H9 (cell line): ENCODE data around the gene GRID1. TPM values are rescaled to one million over a fixed set of nuclear protein-coding genes. Genes with fewer than 3 reads are reported as not detected.

Source experiments
- DNase-seq: peaks from one replicate; pipeline ENCODE4 v3.0.0-alpha.2; 2017
- H2AFZ ChIP-seq: one replicate; pipeline ENCODE4 v1.6.1; 2013; ENCODE audit warnings: mild to moderate bottlenecking, low read length, control low read depth, moderate library complexity
- H2AK5ac ChIP-seq: 2 replicates; pipeline ENCODE4 v1.6.1; 2013; ENCODE audit warnings: low read length, control low read depth, mixed read lengths; ENCODE audit not compliant: insufficient read length
- H2BK120ac ChIP-seq: one replicate; pipeline ENCODE4 v1.6.1; 2013; ENCODE audit warnings: low read depth, mild to moderate bottlenecking, low read length, control low read depth, inconsistent platforms; ENCODE audit not compliant: poor library complexity, severe bottlenecking
- H2BK12ac ChIP-seq: 2 replicates; pipeline ENCODE4 v1.6.1; 2013; ENCODE audit warnings: low read length, control low read depth, mixed read lengths, low read depth; ENCODE audit not compliant: insufficient read length
- H2BK15ac ChIP-seq: 2 replicates; pipeline ENCODE4 v1.6.1; 2013; ENCODE audit warnings: low read depth, low read length, control low read depth
- H2BK20ac ChIP-seq: one replicate; pipeline ENCODE4 v1.6.1; 2013; ENCODE audit warnings: low read depth, mild to moderate bottlenecking, low read length, control low read depth, inconsistent platforms; ENCODE audit not compliant: poor library complexity, severe bottlenecking
- H2BK5ac ChIP-seq: 2 replicates; pipeline ENCODE4 v1.6.1; 2013; ENCODE audit warnings: low read length, control low read depth, mixed read lengths; ENCODE audit not compliant: insufficient read length
- H3K14ac ChIP-seq: 2 replicates; pipeline ENCODE4 v1.6.1; 2013; ENCODE audit warnings: low read length, control low read depth; ENCODE audit not compliant: insufficient read depth
- H3K18ac ChIP-seq: 2 replicates; pipeline ENCODE4 v1.6.1; 2013; ENCODE audit warnings: low read depth, mild to moderate bottlenecking, mixed read lengths, low read length, control low read depth; ENCODE audit not compliant: insufficient read length
- H3K23ac ChIP-seq: 2 replicates; pipeline ENCODE4 v1.6.1; 2013; ENCODE audit warnings: low read length, control low read depth, mixed read lengths, low read depth; ENCODE audit not compliant: insufficient read length
- H3K23me2 ChIP-seq: 2 replicates; pipeline ENCODE4 v1.6.1; 2013; ENCODE audit warnings: low read depth, mild to moderate bottlenecking, mixed read lengths, low read length, control low read depth; ENCODE audit not compliant: insufficient read length, poor library complexity, severe bottlenecking
- H3K27ac ChIP-seq: 2 replicates; pipeline ENCODE4 v1.5.1; 2013; ENCODE audit warnings: low read length, control low read depth, mixed read lengths, low read depth; ENCODE audit not compliant: insufficient read length
- H3K27me3 ChIP-seq: 2 replicates; pipeline ENCODE4 v1.6.1; 2013; ENCODE audit warnings: low read length, control low read depth, inconsistent platforms; ENCODE audit not compliant: insufficient read depth
- H3K4ac ChIP-seq: 2 replicates; pipeline ENCODE4 v1.6.1; 2013; ENCODE audit warnings: low read depth, mild to moderate bottlenecking, control low read depth, inconsistent platforms, low read length, moderate library complexity
- H3K4me1 ChIP-seq: 2 replicates; pipeline ENCODE4 v1.6.1; 2013; ENCODE audit warnings: low read length, control low read depth, inconsistent platforms; ENCODE audit not compliant: insufficient read depth
- H3K4me2 ChIP-seq: 2 replicates; pipeline ENCODE4 v1.6.1; 2013; ENCODE audit warnings: low read length, control low read depth, mixed read lengths; ENCODE audit not compliant: insufficient read length, insufficient read depth
- H3K56ac ChIP-seq: 2 replicates; pipeline ENCODE4 v1.6.1; 2013; ENCODE audit warnings: low read depth, mild to moderate bottlenecking, mixed read lengths, low read length, control low read depth; ENCODE audit not compliant: insufficient read length
- H3K79me1 ChIP-seq: 2 replicates; pipeline ENCODE4 v1.6.1; 2013; ENCODE audit warnings: low read depth, mild to moderate bottlenecking, moderate library complexity, low read length, control low read depth, inconsistent platforms; ENCODE audit not compliant: insufficient read depth, poor library complexity, severe bottlenecking
- H3K79me2 ChIP-seq: 2 replicates; pipeline ENCODE4 v1.6.1; 2013; ENCODE audit warnings: low read length, control low read depth, inconsistent platforms; ENCODE audit not compliant: insufficient read depth
- H3K9ac ChIP-seq: 2 replicates; pipeline ENCODE4 v1.6.1; 2013; ENCODE audit warnings: low read length, control low read depth, mixed read lengths; ENCODE audit not compliant: insufficient read length; ENCODE audit errors: extremely low read depth
- H3K9me3 ChIP-seq: one replicate; pipeline ENCODE4 v1.6.1; 2013; ENCODE audit warnings: low read depth, low read length, inconsistent platforms; ENCODE audit not compliant: control insufficient read depth
- H3T11ph ChIP-seq: one replicate; pipeline ENCODE4 v1.6.1; 2013; ENCODE audit warnings: mild to moderate bottlenecking, low read length, control low read depth, inconsistent platforms
- H4K20me1 ChIP-seq: one replicate; pipeline ENCODE4 v1.6.1; 2013; ENCODE audit not compliant: control insufficient read depth, insufficient read length, insufficient read depth
- H4K5ac ChIP-seq: 2 replicates; pipeline ENCODE4 v1.6.1; 2013; ENCODE audit warnings: low read depth, mild to moderate bottlenecking, mixed read lengths, low read length, control low read depth; ENCODE audit not compliant: insufficient read length
- H4K8ac ChIP-seq: replicated peaks from 2 replicates; pipeline ENCODE4 v1.6.1; 2013; ENCODE audit warnings: low read length, control low read depth, mixed read lengths, low read depth; ENCODE audit not compliant: insufficient read length
- H4K91ac ChIP-seq: 2 replicates; pipeline ENCODE4 v1.6.1; 2013; ENCODE audit warnings: low read depth, mild to moderate bottlenecking, moderate library complexity, mixed read lengths, low read length, control low read depth; ENCODE audit not compliant: insufficient read length
- H3K27ac Mint-ChIP-seq, 3 experiments: 2 replicates in 2 of 3; 3 replicates in 1 of 3; pipeline ENCODE4 v1.8.0; 2020 to 2021; ENCODE audit warnings: mixed read lengths in 3 of 3, mild to moderate bottlenecking in 1 of 3, moderate library complexity in 1 of 3
- H3K27me3 Mint-ChIP-seq: 2 replicates; pipeline ENCODE4 v1.8.0; 2021; ENCODE audit warnings: low read depth, mild to moderate bottlenecking, moderate library complexity, mixed read lengths
- H3K36me3 Mint-ChIP-seq, 3 experiments: 2 replicates in 2 of 3; 3 replicates in 1 of 3; pipeline ENCODE4 v1.8.0; 2020 to 2021; ENCODE audit warnings: low read depth in 3 of 3, mixed read lengths in 3 of 3; ENCODE audit not compliant: insufficient read depth in 1 of 3
- H3K4me1 Mint-ChIP-seq, 2 experiments: 2 replicates each; pipeline ENCODE4 v1.8.0; 2020; ENCODE audit warnings: mixed read lengths in 2 of 2
- H3K4me3 Mint-ChIP-seq, 2 experiments: 2 replicates in 1 of 2; 3 replicates in 1 of 2; pipeline ENCODE4 v1.8.0; 2020 to 2021; ENCODE audit warnings: mild to moderate bottlenecking in 2 of 2, mixed read lengths in 2 of 2, moderate library complexity in 1 of 2
- H3K9me3 Mint-ChIP-seq, 2 experiments: 2 replicates in 1 of 2; 3 replicates in 1 of 2; pipeline ENCODE4 v1.8.0; 2020; ENCODE audit warnings: mild to moderate bottlenecking in 2 of 2, mixed read lengths in 2 of 2, moderate library complexity in 1 of 2
- WGBS: extraction: QIAGEN DNeasy Blood & Tissue Kit; methylation state at CpG from one replicate; pipeline ENCODE4 v1.1.7; 2013; ENCODE audit warnings: missing lambda C conversion rate, low lambda C conversion rate, mixed read lengths; ENCODE audit not compliant: insufficient read length; ENCODE audit errors: extremely low coverage; 5-methylcytosine and 5-hydroxymethylcytosine counted together
- total RNA-seq: library from RNA; stranded (reverse); gene quantifications from 2 replicates; pipeline ENCODE4 v1.2.1, GENCODE V29; 2021
- TF ChIP-seq, protein P1 (sequence below): fragments of 200-600 bp; sonication (generic); conservative IDR thresholded peaks from 3 replicates; pipeline ENCODE4 v1.8.0; 2021; ENCODE audit warnings: antibody characterized with exemption, mild to moderate bottlenecking

The GRID1 gene
- total RNA-seq, 1 experiment from 2014 or later, result 0.35 TPM

DNA sequence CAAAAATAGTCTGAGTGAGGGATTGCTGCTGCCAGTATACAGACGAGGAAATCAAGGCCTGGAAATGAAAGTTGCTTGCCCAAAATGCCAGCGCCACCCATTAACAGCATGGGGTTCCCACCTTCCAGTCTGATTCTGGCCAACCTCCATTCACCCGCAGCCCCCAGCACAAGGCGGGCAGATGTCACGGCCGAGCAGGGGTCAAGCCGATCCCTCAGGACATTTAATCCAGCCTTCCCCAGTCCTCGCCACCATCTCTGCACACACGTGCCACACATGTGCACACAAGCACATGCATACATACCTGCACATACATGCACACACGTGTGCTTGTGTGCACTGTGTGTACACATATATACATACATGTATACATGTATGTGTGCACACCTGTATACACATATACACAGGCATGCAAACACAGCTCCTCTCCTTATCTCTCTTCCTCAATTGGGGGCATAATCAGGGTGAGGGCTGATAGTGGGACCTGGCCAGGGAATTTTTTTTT lies 122.9 kb downstream of the GRID1 start:
- Histone ChIP-seq H4K91ac (no peak overlapping the region), H3K9ac (no peak overlapping the region), H2BK12ac (no peak overlapping the region), H3K4me1 (no peaks in the 10 kb centered on the region), H3K4ac (no peak overlapping the region), H3K4me2 (no peak overlapping the region), H3K27ac (no peak overlapping the region), H4K5ac (no peak overlapping the region), H3K23me2 (no peaks in the 10 kb centered on the region), H4K8ac (no peak overlapping the region), H3K79me2 (no peaks in the 10 kb centered on the region), H4K20me1 (no peaks in the 10 kb centered on the region), H3K27me3 (no peaks in the 10 kb centered on the region), H3K56ac (no peak overlapping the region), H2BK20ac (no peak overlapping the region), H3K14ac (no peak overlapping the region), H3T11ph (no peak overlapping the region), H3K23ac (no peak overlapping the region), H3K79me1 (no peaks in the 10 kb centered on the region), H2AK5ac (no peak overlapping the region), H3K18ac (no peak overlapping the region), H2BK5ac (no peak overlapping the region), H3K9me3 (peaks cover 4% of the 10 kb centered on the region), H2BK120ac (no peak overlapping the region), H2BK15ac (no peak overlapping the region), H2AFZ (no peak overlapping the region)
- Mint-ChIP-seq H3K9me3 (peaks cover 12 to 14% of the 10 kb centered on the region in 2 experiments), H3K27ac (no peak overlapping the region), H3K27me3 (peaks cover 2% of the 10 kb centered on the region), H3K4me1 (no peaks in the 10 kb centered on the region), H3K36me3 (peaks cover 4 to 11% (median 7%) of the 10 kb centered on the region in 3 experiments; a peak in 4 of 7 replicates), H3K4me3 (no peak overlapping the region)
- WGBS, result no CpG with 5 or more reads among the region's 10 CpGs
- DNase-seq, result no peak
- TF ChIP-seq, protein P1, sequence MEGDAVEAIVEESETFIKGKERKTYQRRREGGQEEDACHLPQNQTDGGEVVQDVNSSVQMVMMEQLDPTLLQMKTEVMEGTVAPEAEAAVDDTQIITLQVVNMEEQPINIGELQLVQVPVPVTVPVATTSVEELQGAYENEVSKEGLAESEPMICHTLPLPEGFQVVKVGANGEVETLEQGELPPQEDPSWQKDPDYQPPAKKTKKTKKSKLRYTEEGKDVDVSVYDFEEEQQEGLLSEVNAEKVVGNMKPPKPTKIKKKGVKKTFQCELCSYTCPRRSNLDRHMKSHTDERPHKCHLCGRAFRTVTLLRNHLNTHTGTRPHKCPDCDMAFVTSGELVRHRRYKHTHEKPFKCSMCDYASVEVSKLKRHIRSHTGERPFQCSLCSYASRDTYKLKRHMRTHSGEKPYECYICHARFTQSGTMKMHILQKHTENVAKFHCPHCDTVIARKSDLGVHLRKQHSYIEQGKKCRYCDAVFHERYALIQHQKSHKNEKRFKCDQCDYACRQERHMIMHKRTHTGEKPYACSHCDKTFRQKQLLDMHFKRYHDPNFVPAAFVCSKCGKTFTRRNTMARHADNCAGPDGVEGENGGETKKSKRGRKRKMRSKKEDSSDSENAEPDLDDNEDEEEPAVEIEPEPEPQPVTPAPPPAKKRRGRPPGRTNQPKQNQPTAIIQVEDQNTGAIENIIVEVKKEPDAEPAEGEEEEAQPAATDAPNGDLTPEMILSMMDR, result no peak
